ENCODE data around the gene ACO2.

DNA sequence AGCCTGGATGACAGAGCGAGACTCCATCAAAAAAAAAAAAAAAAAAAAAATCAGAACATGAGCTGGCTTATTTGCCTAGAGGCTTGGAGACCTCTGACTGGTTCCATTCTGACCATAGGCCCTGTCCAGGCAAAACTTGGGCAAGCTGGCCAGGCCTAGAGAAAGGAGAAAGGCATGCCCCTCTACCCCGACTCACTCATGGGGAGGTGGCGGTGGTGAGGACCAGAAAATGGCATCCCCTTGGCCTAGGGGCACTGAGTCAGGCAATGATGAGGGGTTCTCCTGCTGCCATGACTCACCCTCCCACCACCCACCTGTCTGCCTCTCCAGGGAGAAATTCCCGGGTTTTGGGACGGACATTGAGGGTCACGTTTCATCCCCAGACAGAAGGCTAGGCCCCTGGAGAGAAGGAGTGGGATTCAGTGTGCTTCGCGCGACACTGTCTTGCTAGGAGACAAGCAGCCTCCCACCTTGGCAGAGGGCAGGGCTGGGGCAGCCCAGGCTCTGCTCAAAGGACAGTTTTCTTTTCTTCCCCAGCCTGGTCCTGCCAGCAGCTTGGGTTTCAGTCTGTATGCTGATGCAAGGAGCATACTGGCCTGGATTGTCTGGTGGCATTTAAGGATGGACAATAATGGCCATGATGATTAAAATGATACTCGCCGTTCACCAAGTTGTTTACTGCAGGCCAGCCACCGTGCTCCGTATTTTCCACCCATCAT lies 39.5 kb upstream of the ACO2 start:
- TF ChIP-seq, protein P1, sequence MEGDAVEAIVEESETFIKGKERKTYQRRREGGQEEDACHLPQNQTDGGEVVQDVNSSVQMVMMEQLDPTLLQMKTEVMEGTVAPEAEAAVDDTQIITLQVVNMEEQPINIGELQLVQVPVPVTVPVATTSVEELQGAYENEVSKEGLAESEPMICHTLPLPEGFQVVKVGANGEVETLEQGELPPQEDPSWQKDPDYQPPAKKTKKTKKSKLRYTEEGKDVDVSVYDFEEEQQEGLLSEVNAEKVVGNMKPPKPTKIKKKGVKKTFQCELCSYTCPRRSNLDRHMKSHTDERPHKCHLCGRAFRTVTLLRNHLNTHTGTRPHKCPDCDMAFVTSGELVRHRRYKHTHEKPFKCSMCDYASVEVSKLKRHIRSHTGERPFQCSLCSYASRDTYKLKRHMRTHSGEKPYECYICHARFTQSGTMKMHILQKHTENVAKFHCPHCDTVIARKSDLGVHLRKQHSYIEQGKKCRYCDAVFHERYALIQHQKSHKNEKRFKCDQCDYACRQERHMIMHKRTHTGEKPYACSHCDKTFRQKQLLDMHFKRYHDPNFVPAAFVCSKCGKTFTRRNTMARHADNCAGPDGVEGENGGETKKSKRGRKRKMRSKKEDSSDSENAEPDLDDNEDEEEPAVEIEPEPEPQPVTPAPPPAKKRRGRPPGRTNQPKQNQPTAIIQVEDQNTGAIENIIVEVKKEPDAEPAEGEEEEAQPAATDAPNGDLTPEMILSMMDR (conservative IDR thresholded peaks at IDR 0.05), result no peak
- TF ChIP-seq ZFX (IDR thresholded peaks at IDR 0.05), result no peak

Measured in C4-2B (cell line).